H9 (cell line): ENCODE results near the gene YEATS4. TPM values are rescaled to one million over a fixed set of nuclear protein-coding genes. Genes with fewer than 3 reads are reported as not detected.
A peak's percentile ranks its signal among the peaks of the same experiment; 100 is the strongest.

Experiments
- DNase-seq: peaks from one replicate; pipeline ENCODE4 v3.0.0-alpha.2; 2017
- H2AFZ ChIP-seq: one replicate; pipeline ENCODE4 v1.6.1; 2013; ENCODE audit warnings: mild to moderate bottlenecking, low read length, control low read depth, moderate library complexity
- H2AK5ac ChIP-seq: 2 replicates; pipeline ENCODE4 v1.6.1; 2013; ENCODE audit warnings: low read length, control low read depth, mixed read lengths; ENCODE audit not compliant: insufficient read length
- H2BK120ac ChIP-seq: one replicate; pipeline ENCODE4 v1.6.1; 2013; ENCODE audit warnings: low read depth, mild to moderate bottlenecking, low read length, control low read depth, inconsistent platforms; ENCODE audit not compliant: poor library complexity, severe bottlenecking
- H2BK12ac ChIP-seq: 2 replicates; pipeline ENCODE4 v1.6.1; 2013; ENCODE audit warnings: low read length, control low read depth, mixed read lengths, low read depth; ENCODE audit not compliant: insufficient read length
- H2BK15ac ChIP-seq: 2 replicates; pipeline ENCODE4 v1.6.1; 2013; ENCODE audit warnings: low read depth, low read length, control low read depth
- H2BK20ac ChIP-seq: one replicate; pipeline ENCODE4 v1.6.1; 2013; ENCODE audit warnings: low read depth, mild to moderate bottlenecking, low read length, control low read depth, inconsistent platforms; ENCODE audit not compliant: poor library complexity, severe bottlenecking
- H2BK5ac ChIP-seq: 2 replicates; pipeline ENCODE4 v1.6.1; 2013; ENCODE audit warnings: low read length, control low read depth, mixed read lengths; ENCODE audit not compliant: insufficient read length
- H3K14ac ChIP-seq: 2 replicates; pipeline ENCODE4 v1.6.1; 2013; ENCODE audit warnings: low read length, control low read depth; ENCODE audit not compliant: insufficient read depth
- H3K18ac ChIP-seq: 2 replicates; pipeline ENCODE4 v1.6.1; 2013; ENCODE audit warnings: low read depth, mild to moderate bottlenecking, mixed read lengths, low read length, control low read depth; ENCODE audit not compliant: insufficient read length
- H3K23ac ChIP-seq: 2 replicates; pipeline ENCODE4 v1.6.1; 2013; ENCODE audit warnings: low read length, control low read depth, mixed read lengths, low read depth; ENCODE audit not compliant: insufficient read length
- H3K23me2 ChIP-seq: 2 replicates; pipeline ENCODE4 v1.6.1; 2013; ENCODE audit warnings: low read depth, mild to moderate bottlenecking, mixed read lengths, low read length, control low read depth; ENCODE audit not compliant: insufficient read length, poor library complexity, severe bottlenecking
- H3K27ac ChIP-seq: 2 replicates; pipeline ENCODE4 v1.5.1; 2013; ENCODE audit warnings: low read length, control low read depth, mixed read lengths, low read depth; ENCODE audit not compliant: insufficient read length
- H3K27me3 ChIP-seq: 2 replicates; pipeline ENCODE4 v1.6.1; 2013; ENCODE audit warnings: low read length, control low read depth, inconsistent platforms; ENCODE audit not compliant: insufficient read depth
- H3K4ac ChIP-seq: 2 replicates; pipeline ENCODE4 v1.6.1; 2013; ENCODE audit warnings: low read depth, mild to moderate bottlenecking, control low read depth, inconsistent platforms, low read length, moderate library complexity
- H3K4me1 ChIP-seq: 2 replicates; pipeline ENCODE4 v1.6.1; 2013; ENCODE audit warnings: low read length, control low read depth, inconsistent platforms; ENCODE audit not compliant: insufficient read depth
- H3K4me2 ChIP-seq: 2 replicates; pipeline ENCODE4 v1.6.1; 2013; ENCODE audit warnings: low read length, control low read depth, mixed read lengths; ENCODE audit not compliant: insufficient read length, insufficient read depth
- H3K56ac ChIP-seq: 2 replicates; pipeline ENCODE4 v1.6.1; 2013; ENCODE audit warnings: low read depth, mild to moderate bottlenecking, mixed read lengths, low read length, control low read depth; ENCODE audit not compliant: insufficient read length
- H3K79me1 ChIP-seq: 2 replicates; pipeline ENCODE4 v1.6.1; 2013; ENCODE audit warnings: low read depth, mild to moderate bottlenecking, moderate library complexity, low read length, control low read depth, inconsistent platforms; ENCODE audit not compliant: insufficient read depth, poor library complexity, severe bottlenecking
- H3K79me2 ChIP-seq: 2 replicates; pipeline ENCODE4 v1.6.1; 2013; ENCODE audit warnings: low read length, control low read depth, inconsistent platforms; ENCODE audit not compliant: insufficient read depth
- H3K9ac ChIP-seq: 2 replicates; pipeline ENCODE4 v1.6.1; 2013; ENCODE audit warnings: low read length, control low read depth, mixed read lengths; ENCODE audit not compliant: insufficient read length; ENCODE audit errors: extremely low read depth
- H3K9me3 ChIP-seq: one replicate; pipeline ENCODE4 v1.6.1; 2013; ENCODE audit warnings: low read depth, low read length, inconsistent platforms; ENCODE audit not compliant: control insufficient read depth
- H3T11ph ChIP-seq: one replicate; pipeline ENCODE4 v1.6.1; 2013; ENCODE audit warnings: mild to moderate bottlenecking, low read length, control low read depth, inconsistent platforms
- H4K20me1 ChIP-seq: one replicate; pipeline ENCODE4 v1.6.1; 2013; ENCODE audit not compliant: control insufficient read depth, insufficient read length, insufficient read depth
- H4K5ac ChIP-seq: 2 replicates; pipeline ENCODE4 v1.6.1; 2013; ENCODE audit warnings: low read depth, mild to moderate bottlenecking, mixed read lengths, low read length, control low read depth; ENCODE audit not compliant: insufficient read length
- H4K8ac ChIP-seq: replicated peaks from 2 replicates; pipeline ENCODE4 v1.6.1; 2013; ENCODE audit warnings: low read length, control low read depth, mixed read lengths, low read depth; ENCODE audit not compliant: insufficient read length
- H4K91ac ChIP-seq: 2 replicates; pipeline ENCODE4 v1.6.1; 2013; ENCODE audit warnings: low read depth, mild to moderate bottlenecking, moderate library complexity, mixed read lengths, low read length, control low read depth; ENCODE audit not compliant: insufficient read length
- H3K27ac Mint-ChIP-seq, 3 experiments: 2 replicates in 2 of 3; 3 replicates in 1 of 3; pipeline ENCODE4 v1.8.0; 2020 to 2021; ENCODE audit warnings: mixed read lengths in 3 of 3, mild to moderate bottlenecking in 1 of 3, moderate library complexity in 1 of 3
- H3K27me3 Mint-ChIP-seq: 2 replicates; pipeline ENCODE4 v1.8.0; 2021; ENCODE audit warnings: low read depth, mild to moderate bottlenecking, moderate library complexity, mixed read lengths
- H3K36me3 Mint-ChIP-seq, 3 experiments: 2 replicates in 2 of 3; 3 replicates in 1 of 3; pipeline ENCODE4 v1.8.0; 2020 to 2021; ENCODE audit warnings: low read depth in 3 of 3, mixed read lengths in 3 of 3; ENCODE audit not compliant: insufficient read depth in 1 of 3
- H3K4me1 Mint-ChIP-seq, 2 experiments: 2 replicates each; pipeline ENCODE4 v1.8.0; 2020; ENCODE audit warnings: mixed read lengths in 2 of 2
- H3K4me3 Mint-ChIP-seq, 2 experiments: 2 replicates in 1 of 2; 3 replicates in 1 of 2; pipeline ENCODE4 v1.8.0; 2020 to 2021; ENCODE audit warnings: mild to moderate bottlenecking in 2 of 2, mixed read lengths in 2 of 2, moderate library complexity in 1 of 2
- H3K9me3 Mint-ChIP-seq, 2 experiments: 2 replicates in 1 of 2; 3 replicates in 1 of 2; pipeline ENCODE4 v1.8.0; 2020; ENCODE audit warnings: mild to moderate bottlenecking in 2 of 2, mixed read lengths in 2 of 2, moderate library complexity in 1 of 2
- CTCF ChIP-seq: fragments of 200-600 bp; sonication (generic); conservative IDR thresholded peaks from 3 replicates; pipeline ENCODE4 v1.8.0; 2021; ENCODE audit warnings: antibody characterized with exemption, mild to moderate bottlenecking
- WGBS: extraction: QIAGEN DNeasy Blood & Tissue Kit; methylation state at CpG from one replicate; pipeline ENCODE4 v1.1.7; 2013; ENCODE audit warnings: missing lambda C conversion rate, low lambda C conversion rate, mixed read lengths; ENCODE audit not compliant: insufficient read length; ENCODE audit errors: extremely low coverage; 5-methylcytosine and 5-hydroxymethylcytosine counted together
- total RNA-seq: library from RNA; stranded (reverse); gene quantifications from 2 replicates; pipeline ENCODE4 v1.2.1, GENCODE V29; 2021

YEATS4 gene
- total RNA-seq, 1 experiment from 2014 or later: 35.6 TPM

GRCh38 chr12:69330475-69331473 lies 28.8 kb upstream of the YEATS4 start:
- Histone ChIP-seq H2BK5ac (no peak overlapping the region), H3K56ac (no peak overlapping the region), H2BK20ac (no peak overlapping the region), H3K18ac (peak overlapping the region; percentile 53), H4K20me1 (no peaks in the 10 kb centered on the region), H3K79me2 (no peaks in the 10 kb centered on the region), H3K4ac (no peak overlapping the region), H3K14ac (peak overlapping the region; percentile 6; the same call in 1 of the 2 replicates), H3K9ac (peak overlapping the region; percentile 36), H2BK12ac (no peak overlapping the region), H4K5ac (no peak overlapping the region), H3K27me3 (no peaks in the 10 kb centered on the region), H3K23me2 (peaks cover 4% of the 10 kb centered on the region), H3K9me3 (no peaks in the 10 kb centered on the region), H2BK120ac (no peak overlapping the region), H3K27ac (peak overlapping the region; percentile 65), H4K91ac (no peak overlapping the region), H3K4me2 (peak overlapping the region; percentile 61), H4K8ac (no peak overlapping the region), H3K23ac (no peak overlapping the region), H2AFZ (peak overlapping the region; percentile 69), H3K79me1 (no peaks in the 10 kb centered on the region), H2BK15ac (no peak overlapping the region), H3T11ph (no peak overlapping the region), H2AK5ac (no peak overlapping the region), H3K4me1 (peaks cover 12% of the 10 kb centered on the region; the same call in 1 of the 2 replicates)
- peak overlapping the region; percentile 88 to 97 (median 94) for H3K27ac Mint-ChIP-seq
- H3K27me3 Mint-ChIP-seq: no peaks in the 10 kb centered on the region
- peak overlapping the region; percentile 62 to 78 for H3K4me3 Mint-ChIP-seq
- no CpG with 5 or more reads among the region's 18 CpGs for WGBS
- peaks cover 51 to 54% of the 10 kb centered on the region in 2 experiments for H3K4me1 Mint-ChIP-seq
- no peak for TF ChIP-seq CTCF
- peak; percentile 84 for DNase-seq
- H3K9me3 Mint-ChIP-seq: no peaks in the 10 kb centered on the region
- no peaks in the 10 kb centered on the region for H3K36me3 Mint-ChIP-seq
